Mononuclear cell (primary cell): Measurements from ENCODE around the gene BRD8. TPM values are rescaled to one million over a fixed set of nuclear protein-coding genes. Genes with fewer than 3 reads are reported as not detected.
"Not testable (repeated sequence)": the region's sequence is repeated elsewhere in the genome, so short reads cannot be mapped to it uniquely, and the experiment has no call there.

Experiments used
- H3K27me3 ChIP-seq: 2 replicates; pipeline ENCODE4 v1.6.0; 2011; ENCODE audit warnings: low read length, control low read depth; ENCODE audit not compliant: insufficient read depth
- H3K4me1 ChIP-seq: 2 replicates; pipeline ENCODE4 v1.5.1; 2011; ENCODE audit warnings: mild to moderate bottlenecking, low read length, control low read depth; ENCODE audit not compliant: insufficient read depth
- H3K4me3 ChIP-seq: 2 replicates; pipeline ENCODE4 v1.5.1; 2011; ENCODE audit warnings: mild to moderate bottlenecking, low read length, moderate library complexity
- H3K9me3 ChIP-seq: 2 replicates; pipeline ENCODE4 v1.5.1; 2011; ENCODE audit warnings: low read depth, mild to moderate bottlenecking, control low read depth, low read length
- total RNA-seq: library from RNA; depleted of rRNA; stranded (reverse); fragments of >200 nt; gene quantifications from one replicate; pipeline ENCODE4 v1.2.3, GENCODE V29; 2012

BRD8 gene
- total RNA-seq, result 13.3 TPM

GRCh38 chr5:138178516-138179276 lies at the start of gene BRD8, which contains the start of gene KIF20A:
Gene BRD8, minus strand, starts transcription at chr5:138178630. Its CDS starts 16 bp downstream, at chr5:138178614.
Gene KIF20A, plus strand, starts transcription at chr5:138179112. Its CDS starts 569 bp downstream, at chr5:138179681.
- Histone ChIP-seq H3K4me1 (peaks cover 34% of the 10 kb centered on the region), H3K27me3 (no peaks in the 10 kb centered on the region), H3K4me3 (peak within 1 kb of the TSS; percentile 87), H3K9me3 (no peaks in the 10 kb centered on the region)

DNA sequence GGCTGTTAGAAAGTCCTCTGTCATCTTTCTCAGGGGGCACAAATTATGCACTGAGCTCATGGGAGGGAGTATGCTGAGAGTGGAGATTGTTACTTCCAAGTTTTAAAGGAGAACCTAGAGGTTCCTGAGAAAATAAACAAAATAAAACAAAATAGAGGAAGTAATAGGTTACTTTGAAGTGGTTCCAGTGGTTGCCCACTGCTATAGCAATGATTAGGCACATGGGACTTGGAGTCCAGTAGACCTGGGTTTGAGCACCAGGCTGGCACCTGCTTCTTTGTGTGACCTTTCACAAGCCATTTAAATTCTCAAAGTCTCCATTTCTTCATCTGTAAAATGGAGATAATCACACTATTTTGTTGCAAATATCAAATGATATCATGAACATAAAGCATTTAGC lies 48.5 kb upstream of the BRD8 start:
- no peaks in the 10 kb centered on the region for H3K27me3 ChIP-seq
- H3K9me3 ChIP-seq, result no peaks in the 10 kb centered on the region
- H3K4me1 ChIP-seq, result peaks cover 6% of the 10 kb centered on the region
- no peak overlapping the region for H3K4me3 ChIP-seq

DNA sequence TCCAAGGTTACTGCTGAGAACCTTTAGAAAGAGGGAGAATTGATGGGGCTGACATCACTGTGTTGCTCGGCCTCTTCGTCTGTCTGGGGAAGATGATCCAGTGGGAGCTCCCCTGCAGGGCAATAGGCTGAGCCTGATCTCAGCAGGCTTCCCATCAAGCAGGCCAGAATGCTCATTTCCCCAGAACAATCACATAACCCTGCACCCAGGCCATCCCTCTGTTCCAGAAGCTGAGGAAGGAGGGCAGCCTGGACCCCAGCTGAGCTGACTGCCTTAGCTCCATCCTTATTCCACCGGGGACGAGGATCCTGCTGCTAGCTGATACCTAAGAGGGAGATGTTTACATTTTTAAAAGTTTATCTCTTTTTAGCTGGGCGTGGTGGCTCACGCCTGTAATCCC lies 46.3 kb upstream of the BRD8 start:
- Histone ChIP-seq H3K4me3 (no peak overlapping the region), H3K4me1 (peaks cover 6% of the 10 kb centered on the region), H3K27me3 (no peaks in the 10 kb centered on the region), H3K9me3 (no peaks in the 10 kb centered on the region)

DNA sequence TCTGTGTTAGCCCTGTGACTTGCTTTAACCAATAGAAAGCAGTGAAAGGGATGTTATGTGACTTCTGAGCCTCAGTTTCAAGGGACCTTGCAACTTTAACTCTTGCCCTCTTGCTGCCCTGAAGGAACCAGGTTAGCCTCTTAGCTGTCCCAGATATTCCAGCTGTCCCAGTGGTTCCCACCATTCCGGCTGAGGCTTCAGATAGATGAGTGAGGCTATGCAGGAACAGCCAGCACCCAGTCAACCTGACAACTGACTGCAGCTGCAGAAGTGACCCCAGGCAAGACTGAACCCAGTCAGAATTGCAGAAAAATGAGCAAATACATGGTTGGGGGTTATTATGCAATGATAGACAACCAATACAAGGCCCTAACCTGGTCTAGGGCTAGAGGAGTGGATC lies 45.1 kb upstream of the BRD8 start:
- Histone ChIP-seq H3K9me3 (no peaks in the 10 kb centered on the region), H3K27me3 (no peaks in the 10 kb centered on the region), H3K4me1 (peaks cover 6% of the 10 kb centered on the region), H3K4me3 (no peak overlapping the region)

GRCh38 chr5:138216799-138217198 lies 38.4 kb upstream of the BRD8 start:
- H3K27me3 ChIP-seq, result no peaks in the 10 kb centered on the region
- H3K4me1 ChIP-seq, result peaks cover 18% of the 10 kb centered on the region
- H3K9me3 ChIP-seq, result no peaks in the 10 kb centered on the region
- no peak overlapping the region for H3K4me3 ChIP-seq

GRCh38 chr5:138213161-138214029 lies 35.0 kb upstream of the BRD8 start, which contains the start of gene CDC23:
Gene CDC23, minus strand, starts transcription at chr5:138213323. Its CDS starts 11 bp downstream, at chr5:138213312.
- H3K27me3 ChIP-seq, result no peaks in the 10 kb centered on the region

GRCh38 chr5:138212828-138213160 lies 34.4 kb upstream of the BRD8 start:
- H3K27me3 ChIP-seq, result no peaks in the 10 kb centered on the region
- peak overlapping the region; percentile 84 for H3K4me3 ChIP-seq
- H3K4me1 ChIP-seq, result peaks cover 24% of the 10 kb centered on the region
- no peaks in the 10 kb centered on the region for H3K9me3 ChIP-seq

More at GRCh38 chr5:138213161-138214029, 35.0 kb upstream of the BRD8 start, which contains the start of gene CDC23:
- Histone ChIP-seq H3K4me1 (peaks cover 24% of the 10 kb centered on the region), H3K4me3 (peak within 1 kb of the TSS; percentile 84), H3K9me3 (no peaks in the 10 kb centered on the region)

GRCh38 chr5:138210985-138211384 lies 32.6 kb upstream of the BRD8 start:
- no peak overlapping the region for H3K4me3 ChIP-seq
- H3K9me3 ChIP-seq, result no peaks in the 10 kb centered on the region
- no peaks in the 10 kb centered on the region for H3K27me3 ChIP-seq
- peaks cover 24% of the 10 kb centered on the region for H3K4me1 ChIP-seq

GRCh38 chr5:138193859-138194258 lies 15.4 kb upstream of the BRD8 start:
- not testable (repeated sequence) for H3K4me3 ChIP-seq, H3K9me3 ChIP-seq, H3K27me3 ChIP-seq, H3K4me1 ChIP-seq

DNA sequence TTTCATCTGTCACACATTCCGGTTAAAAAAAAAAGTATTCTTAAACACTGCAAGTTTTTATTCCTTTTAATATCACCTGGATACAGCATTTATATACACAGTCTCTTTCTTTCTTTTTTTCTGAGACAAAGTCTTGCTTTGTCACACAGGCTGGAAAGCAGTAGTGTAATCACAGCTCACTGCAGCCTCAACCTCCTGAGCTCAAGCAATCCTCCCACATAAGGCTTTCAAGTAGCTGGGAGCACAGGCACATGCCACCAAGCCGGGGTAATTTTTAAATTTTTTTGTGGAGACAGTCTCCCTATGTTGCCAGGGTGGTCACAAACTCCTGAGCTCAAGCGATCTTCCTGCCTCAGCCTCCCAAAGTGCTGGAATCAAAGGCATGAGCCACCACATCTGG lies 14.4 kb upstream of the BRD8 start:
- H3K9me3 ChIP-seq, result no peaks in the 10 kb centered on the region
- no peaks in the 10 kb centered on the region for H3K4me1 ChIP-seq
- H3K4me3 ChIP-seq, result no peak overlapping the region
- H3K27me3 ChIP-seq, result no peaks in the 10 kb centered on the region

GRCh38 chr5:138188626-138189025 lies 10.2 kb upstream of the BRD8 start:
- H3K9me3 ChIP-seq, result no peaks in the 10 kb centered on the region
- no peaks in the 10 kb centered on the region for H3K27me3 ChIP-seq
- peaks cover 9% of the 10 kb centered on the region for H3K4me1 ChIP-seq
- no peak overlapping the region for H3K4me3 ChIP-seq

GRCh38 chr5:138186002-138186447 lies 7.6 kb upstream of the BRD8 start:
- peaks cover 9% of the 10 kb centered on the region for H3K4me1 ChIP-seq
- no peaks in the 10 kb centered on the region for H3K9me3 ChIP-seq
- H3K4me3 ChIP-seq, result no peak overlapping the region
- no peaks in the 10 kb centered on the region for H3K27me3 ChIP-seq

DNA sequence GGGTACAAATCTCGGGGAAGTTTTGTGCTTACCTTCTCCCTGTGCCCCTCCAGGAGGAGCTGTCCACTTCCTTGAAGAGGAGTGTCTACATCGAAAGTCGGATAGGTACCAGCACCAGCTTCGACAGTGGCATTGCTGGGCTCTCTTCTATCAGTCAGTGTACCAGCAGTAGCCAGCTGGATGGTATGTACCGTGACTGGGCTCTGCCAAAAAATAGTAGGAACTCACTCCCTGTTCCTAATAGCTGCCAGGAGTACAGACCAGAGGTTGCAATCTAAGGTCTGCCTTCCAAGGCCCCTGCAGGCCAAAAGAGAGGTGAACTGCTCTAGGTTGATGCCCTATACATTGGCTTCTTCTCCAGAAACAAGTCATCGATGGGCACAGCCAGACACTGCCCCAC lies 4.4 kb upstream of the BRD8 start:
- Histone ChIP-seq H3K27me3 (no peaks in the 10 kb centered on the region), H3K4me3 (no peak overlapping the region), H3K4me1 (peaks cover 30% of the 10 kb centered on the region), H3K9me3 (no peaks in the 10 kb centered on the region)

GRCh38 chr5:138180841-138181240 lies 2.4 kb upstream of the BRD8 start:
- Histone ChIP-seq H3K4me1 (peaks cover 41% of the 10 kb centered on the region), H3K27me3 (no peaks in the 10 kb centered on the region), H3K4me3 (no peak overlapping the region), H3K9me3 (no peaks in the 10 kb centered on the region)

DNA sequence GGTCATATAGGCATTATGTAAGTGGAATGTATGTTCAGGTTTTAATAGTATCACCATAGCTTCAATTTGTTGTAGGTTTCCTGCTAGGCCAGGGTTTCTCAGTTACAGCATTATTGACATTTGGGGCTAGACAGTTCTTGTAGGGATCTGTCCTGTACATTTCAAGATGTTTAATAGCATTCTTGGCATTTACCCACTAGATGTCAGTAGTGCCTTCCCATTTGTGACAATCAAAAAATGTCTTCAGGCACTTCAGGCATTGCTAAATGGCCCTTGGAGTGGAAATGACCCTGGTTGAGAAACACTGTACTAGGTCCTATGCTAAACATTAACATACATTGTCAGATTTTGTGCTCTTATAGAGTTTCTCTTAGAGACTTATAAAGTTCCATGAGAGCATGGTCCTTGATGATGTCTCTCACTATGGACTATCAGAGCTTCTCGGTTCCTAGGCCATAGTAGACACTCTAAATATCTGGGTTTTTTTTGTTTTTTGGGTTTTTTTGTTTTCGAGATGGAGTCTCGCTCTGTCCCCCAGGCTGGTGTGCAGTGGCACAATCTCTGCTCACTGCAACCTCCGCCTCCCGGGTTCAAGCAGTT lies 1.9 kb upstream of the BRD8 start:
- H3K9me3 ChIP-seq, result no peaks in the 10 kb centered on the region
- peaks cover 38% of the 10 kb centered on the region for H3K4me1 ChIP-seq
- no peaks in the 10 kb centered on the region for H3K27me3 ChIP-seq
- no peak overlapping the region for H3K4me3 ChIP-seq
